ENCODE data around the gene DNASE1L2. TPM values are rescaled to one million over a fixed set of nuclear protein-coding genes. Genes with fewer than 3 reads are reported as not detected.
A peak's percentile ranks its signal among the peaks of the same experiment; 100 is the strongest.

The DNASE1L2 gene
- total and polyA plus RNA-seq, 2 of the 8 experiments (the other 6 are each of a cell fraction or from before 2014, with no cell fraction given) = 0.35 to 0.97 TPM

- no peak overlapping the region for H2BK120ac ChIP-seq (replicated peaks; ENCODE audit: low read depth, low read length)
- H3K27me3 ChIP-seq (replicated peaks in 1 of 4; ENCODE audit: control insufficient read depth in 3 of 4, extremely low read depth in 1 of 4, insufficient read depth in 3 of 4, low read length in 3 of 4) = no peaks in the 10 kb centered on the region
- no peak overlapping the region for H3K23ac ChIP-seq (ENCODE audit: insufficient read length)
- H2BK15ac ChIP-seq (ENCODE audit: low read length) = no peak overlapping the region
- no peak overlapping the region for H2AFZ ChIP-seq (ENCODE audit: low read length)
- H3K27ac ChIP-seq (ENCODE audit: low read depth, low read length) = no peak overlapping the region
- no peak overlapping the region for H2BK20ac ChIP-seq (ENCODE audit: low read length)
- no peak overlapping the region; the same call in 1 of the 2 replicates for H2BK5ac ChIP-seq (ENCODE audit: low read depth, low read length)
- H3K56ac ChIP-seq (replicated peaks; ENCODE audit: insufficient read length, low read depth, low read length) = no peak overlapping the region
- peaks cover 27 to 61% (median 47%) of the 10 kb centered on the region in 4 experiments for H3K36me3 ChIP-seq (ENCODE audit: control insufficient read depth in 2 of 4, insufficient read depth in 4 of 4, low read length in 3 of 4)
- H3K4me1 ChIP-seq (replicated peaks in 1 of 4; ENCODE audit: control insufficient read depth in 3 of 4, insufficient read depth in 4 of 4, low read length in 3 of 4) = peaks cover 4 to 6% (median 5%) of the 10 kb centered on the region in 4 experiments; a peak in 6 of 7 replicates
- no peak overlapping the region for H4K8ac ChIP-seq (ENCODE audit: extremely low read depth, insufficient read depth, low read length)
- peaks cover 5% of the 10 kb centered on the region; the same call in 1 of the 2 replicates for H3K23me2 ChIP-seq (ENCODE audit: low read depth, low read length)
- no peak overlapping the region for H3K14ac ChIP-seq (ENCODE audit: insufficient read length)
- TF ChIP-seq POLR2AphosphoS5 (IDR thresholded peaks at IDR 0.05; ENCODE audit: low read depth, low read length) (peak; percentile 23), USF2 (IDR thresholded peaks at IDR 0.05; ENCODE audit: low read length) (no peak)
- no peak overlapping the region for H3K4me3 ChIP-seq (ENCODE audit: extremely low read depth in 1 of 4, insufficient read depth in 2 of 4, low read depth in 3 of 4, low read length in 4 of 4)
- no peak overlapping the region for H4K5ac ChIP-seq (ENCODE audit: insufficient read length, low read depth, low read length)
- POLR2A ChIA-PET (ENCODE audit: partially characterized antibody) = interaction anchor here (0.6 to 13.9 kb wide), 11 partner anchors 13 to 262 kb away, joined by 3 to 228 read pairs (median 9); partner anchors contain the start of genes DNASE1L2, E4F1, RNPS1 and TRAF7
- no peak overlapping the region for H3K4ac ChIP-seq (replicated peaks; ENCODE audit: insufficient read length, low read depth, low read length)
- CTCF ChIA-PET (ENCODE audit: partially characterized antibody) = interaction anchor here (1.1 to 2.6 kb wide), 7 partner anchors 10 to 174 kb away, joined by 3 to 10 read pairs (median 4); no protein-coding TSS in a partner anchor
- FAIRE-seq (no peak), DNase-seq (ENCODE audit: low read depth in 1 of 2, low spot score in 2 of 2) (no peak)
- no peaks in the 10 kb centered on the region for H3K9me3 ChIP-seq (ENCODE audit: insufficient read depth in 2 of 2, low read depth in 1 of 2, low read length in 1 of 2)
- WGBS, 2 experiments (ENCODE audit: extremely low coverage in 1 of 2, insufficient coverage in 1 of 2, insufficient read length in 1 of 2, insufficient replicate concordance in 2 of 2, low coverage in 1 of 2, low lambda C conversion rate in 2 of 2, missing lambda C conversion rate in 1 of 2) = 91% methylated on average over 10 of the region's 11 CpGs; no CpG with 5 or more reads in 1 of the 2 experiments
- no peak overlapping the region for H2BK12ac ChIP-seq (ENCODE audit: low read depth, low read length)
- H4K91ac ChIP-seq (replicated peaks; ENCODE audit: insufficient read length, low read length) = no peak overlapping the region
- H4K20me1 ChIP-seq (replicated peaks in 1 of 2; ENCODE audit: control insufficient read depth in 1 of 2, insufficient read depth in 2 of 2, low read length in 2 of 2) = peaks cover 15 to 18% of the 10 kb centered on the region in 2 experiments
- H3K9ac ChIP-seq (replicated peaks in 1 of 4; ENCODE audit: extremely low read depth in 1 of 4, low read depth in 3 of 4, low read length in 3 of 4) = no peak overlapping the region
- H3K79me1 ChIP-seq (ENCODE audit: low read depth, low read length) = peaks cover 8% of the 10 kb centered on the region; the same call in 1 of the 2 replicates
- H3K4me2 ChIP-seq (ENCODE audit: insufficient read depth in 1 of 2, low read depth in 2 of 2, low read length in 2 of 2) = no peak overlapping the region
- no peak overlapping the region for H3K18ac ChIP-seq (ENCODE audit: extremely low read depth, low read length)
- H3K79me2 ChIP-seq (ENCODE audit: control insufficient read depth in 1 of 2, insufficient read depth in 2 of 2, low read length in 2 of 2) = peaks cover 0 to 29% of the 10 kb centered on the region in 2 experiments; a peak in 2 of 4 replicates
- H2AK5ac ChIP-seq (ENCODE audit: low read depth, low read length) = no peak overlapping the region
These were observed 17.0 kb downstream of the DNASE1L2 start for GRCh38 chr16:2253293-2253692.

Measured in H1 (cell line).